Measurements from ENCODE around the gene KLHL6.
A peak's percentile ranks its signal among the peaks of the same experiment; 100 is the strongest.
"Not testable (repeated sequence)": the region's sequence is repeated elsewhere in the genome, so short reads cannot be mapped to it uniquely, and the experiment has no call there.

The KLHL6 gene

DNA sequence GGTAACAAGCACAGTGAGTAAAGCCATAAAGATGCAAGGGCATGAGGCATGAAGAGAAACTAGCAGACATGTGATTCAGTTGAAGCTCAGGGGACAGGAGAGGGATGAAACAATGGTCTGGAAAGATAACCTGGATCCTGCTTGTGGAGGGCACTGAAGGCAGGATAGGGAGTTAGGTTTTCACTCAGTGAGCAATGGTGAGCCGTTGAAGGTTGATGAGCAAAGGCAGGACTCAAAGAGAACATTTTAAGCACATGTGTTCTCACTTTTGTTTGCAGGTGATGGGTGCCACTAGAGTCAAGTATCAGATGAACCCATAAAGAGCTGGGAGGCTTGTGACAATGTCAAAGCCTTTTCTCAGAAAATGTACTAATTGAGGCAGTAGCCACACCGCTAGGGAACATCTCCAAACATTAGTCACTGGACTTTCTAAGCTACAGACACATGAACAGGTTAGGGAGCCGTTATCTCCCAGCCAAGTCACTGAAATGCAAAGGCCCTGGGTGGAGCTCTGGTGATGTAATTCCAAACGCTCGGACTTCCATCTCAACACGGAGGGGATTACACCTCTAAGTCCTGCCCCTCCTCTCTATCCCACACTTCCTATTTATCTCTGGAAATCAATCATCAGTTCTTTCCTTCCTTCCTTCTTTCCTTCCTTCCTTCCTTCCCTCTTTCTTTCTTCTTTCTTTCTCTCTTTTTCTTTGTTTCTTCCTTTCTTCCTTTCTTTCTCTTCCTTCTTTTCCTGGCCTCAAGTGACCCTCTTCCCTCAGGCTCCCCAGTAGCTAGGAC is 22.7 kb downstream of the KLHL6 start:
- no peak for DNase-seq

DNA sequence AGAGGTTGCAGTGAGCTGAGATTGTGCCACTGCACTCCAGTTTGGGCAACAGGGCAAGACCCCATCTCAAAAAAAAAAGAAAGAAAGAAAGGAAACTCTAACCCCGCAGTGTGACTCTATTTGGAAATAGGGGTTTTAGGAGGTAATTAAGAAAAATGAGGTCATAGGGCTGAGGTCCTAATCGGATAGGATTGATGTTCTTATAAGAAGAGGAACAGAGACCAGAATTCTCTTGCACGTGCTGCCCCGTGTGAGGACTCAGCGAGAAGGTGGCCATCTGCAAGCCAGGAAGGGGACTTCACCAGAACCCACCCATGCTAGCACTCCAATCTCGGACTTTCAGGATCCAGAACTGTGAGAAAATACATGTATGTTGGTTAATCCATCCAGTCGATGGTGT is 25.8 kb downstream of the KLHL6 start:
- no peak for DNase-seq

DNA sequence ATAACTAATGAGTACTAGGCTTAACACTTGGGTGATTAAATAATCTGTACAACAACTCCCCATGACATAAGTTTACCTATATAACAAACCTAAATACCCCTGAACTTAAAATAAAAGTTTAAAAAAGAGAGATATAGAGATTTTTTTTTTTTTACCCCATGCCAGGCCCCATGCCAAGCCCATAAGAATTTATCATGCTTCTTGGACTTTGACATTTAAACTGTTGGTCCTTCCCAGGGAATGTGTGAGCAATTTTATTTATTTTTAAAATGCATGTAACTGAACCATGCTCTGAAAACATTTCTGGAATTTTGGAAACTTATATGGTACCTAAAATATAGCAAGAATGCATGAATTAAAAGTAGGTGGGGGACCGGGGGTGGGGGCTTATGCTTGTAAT is 26.3 kb downstream of the KLHL6 start:
- no peak for DNase-seq

DNA sequence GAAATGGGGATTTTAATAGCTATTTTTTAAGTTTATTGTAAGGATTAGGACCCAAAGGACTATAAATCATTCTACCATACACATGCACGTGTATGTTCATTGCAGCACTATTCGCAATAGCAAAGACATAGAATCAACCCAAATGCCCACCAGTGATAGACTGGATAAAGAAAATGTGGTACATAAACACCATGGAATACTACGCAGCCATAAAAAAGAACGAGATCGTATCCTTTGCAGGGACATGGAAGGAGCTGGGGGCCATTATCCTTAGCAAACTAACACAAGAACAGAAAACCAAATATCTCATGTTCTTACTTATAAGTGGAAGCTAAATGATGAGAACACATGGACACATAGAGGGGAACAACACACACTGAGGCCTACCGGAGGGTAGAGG is 26.7 kb downstream of the KLHL6 start:
- DNase-seq = not testable (repeated sequence)

DNA sequence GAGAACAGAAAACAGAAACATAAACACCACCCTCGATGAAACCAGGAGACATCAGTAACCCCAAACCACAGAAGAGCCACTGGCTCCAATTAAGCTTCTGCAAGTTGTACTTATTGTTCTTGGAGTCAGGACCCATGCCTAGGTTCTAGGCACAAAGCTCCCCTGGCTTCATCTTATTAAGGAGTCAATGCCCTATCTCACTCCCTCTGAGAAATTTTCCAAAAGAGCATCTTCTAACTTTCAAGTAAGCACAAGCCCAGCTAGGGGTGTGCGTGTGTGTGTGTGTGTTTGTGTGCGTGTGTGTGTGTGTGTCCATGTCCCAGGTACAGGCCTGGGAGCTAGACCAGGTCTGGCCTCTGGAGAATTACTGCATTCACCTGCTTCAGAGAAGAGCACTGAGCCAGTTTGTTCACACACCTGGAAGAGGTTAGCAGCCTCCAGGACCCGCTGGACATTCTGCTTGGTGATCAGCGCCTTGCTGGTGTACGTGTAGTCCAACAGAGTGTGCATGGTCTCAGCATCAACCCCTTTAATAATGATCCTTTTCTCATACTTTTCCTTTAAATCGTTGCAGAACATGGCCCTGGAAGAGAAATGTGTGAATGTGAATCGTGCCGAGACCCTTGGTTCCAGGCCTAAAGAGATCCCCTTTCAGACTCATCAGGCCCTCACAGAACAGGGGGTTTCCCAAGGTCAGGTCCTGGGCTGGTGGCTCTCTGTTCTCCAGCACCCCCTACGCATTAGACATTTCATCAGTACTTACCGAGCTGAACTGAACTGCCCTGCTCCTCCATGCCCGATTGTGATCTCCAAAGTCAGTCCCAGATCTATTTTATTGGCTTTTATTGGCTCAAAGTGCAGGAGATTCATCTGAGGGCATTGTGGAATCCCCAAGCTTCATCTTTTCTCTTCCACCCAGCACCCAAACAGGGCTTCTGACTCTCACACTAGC is 27.8 kb downstream of the KLHL6 start:
- DNase-seq = no peak

DNA sequence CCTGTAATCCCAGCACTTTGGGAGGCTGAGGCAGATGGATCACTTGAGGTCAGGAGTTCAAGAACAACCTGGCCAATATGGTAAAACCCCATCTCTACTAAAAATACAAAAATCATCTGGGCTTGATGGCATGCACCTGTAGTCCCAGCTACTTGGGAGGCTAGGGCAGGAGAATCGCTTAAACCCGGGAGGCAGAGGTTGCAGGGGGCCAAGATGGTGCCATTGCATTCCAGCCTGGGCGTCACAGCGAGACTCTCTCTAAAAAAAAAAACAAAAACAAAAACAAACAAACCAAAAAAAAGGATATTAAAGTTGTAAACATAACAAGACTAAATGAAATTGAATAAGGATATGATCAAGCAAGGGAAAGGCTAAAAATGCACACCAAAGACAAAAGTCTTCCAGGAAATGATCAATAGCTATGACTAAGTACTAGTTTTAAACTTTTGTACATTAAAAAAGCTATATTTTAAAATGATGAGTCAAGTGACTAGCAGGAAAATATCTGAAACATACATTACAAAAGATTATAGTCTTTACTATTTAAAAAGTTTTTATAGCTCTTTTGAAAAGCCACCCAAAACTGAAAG is 28.6 kb downstream of the KLHL6 start:
- DNase-seq = no peak

DNA sequence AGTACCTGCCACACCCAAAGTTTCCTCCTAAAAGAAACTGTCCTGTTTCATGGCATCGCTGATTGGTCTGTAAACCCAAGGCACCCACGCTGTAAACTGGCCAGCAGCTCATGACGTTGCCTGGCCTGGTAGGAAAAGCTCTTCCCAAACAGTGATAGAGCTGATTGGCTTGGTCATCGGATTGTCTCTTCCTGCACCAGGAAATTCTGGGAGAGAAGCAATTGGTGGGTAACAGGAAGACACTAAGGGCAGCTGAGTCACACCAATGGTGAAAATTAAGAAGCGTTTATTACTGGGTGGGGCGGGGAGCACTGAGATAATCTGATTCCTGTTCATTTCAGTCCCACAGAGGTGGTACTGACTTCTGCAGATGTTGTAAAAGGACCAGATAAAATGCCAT is 31.0 kb downstream of the KLHL6 start:
- DNase-seq = no peak

DNA sequence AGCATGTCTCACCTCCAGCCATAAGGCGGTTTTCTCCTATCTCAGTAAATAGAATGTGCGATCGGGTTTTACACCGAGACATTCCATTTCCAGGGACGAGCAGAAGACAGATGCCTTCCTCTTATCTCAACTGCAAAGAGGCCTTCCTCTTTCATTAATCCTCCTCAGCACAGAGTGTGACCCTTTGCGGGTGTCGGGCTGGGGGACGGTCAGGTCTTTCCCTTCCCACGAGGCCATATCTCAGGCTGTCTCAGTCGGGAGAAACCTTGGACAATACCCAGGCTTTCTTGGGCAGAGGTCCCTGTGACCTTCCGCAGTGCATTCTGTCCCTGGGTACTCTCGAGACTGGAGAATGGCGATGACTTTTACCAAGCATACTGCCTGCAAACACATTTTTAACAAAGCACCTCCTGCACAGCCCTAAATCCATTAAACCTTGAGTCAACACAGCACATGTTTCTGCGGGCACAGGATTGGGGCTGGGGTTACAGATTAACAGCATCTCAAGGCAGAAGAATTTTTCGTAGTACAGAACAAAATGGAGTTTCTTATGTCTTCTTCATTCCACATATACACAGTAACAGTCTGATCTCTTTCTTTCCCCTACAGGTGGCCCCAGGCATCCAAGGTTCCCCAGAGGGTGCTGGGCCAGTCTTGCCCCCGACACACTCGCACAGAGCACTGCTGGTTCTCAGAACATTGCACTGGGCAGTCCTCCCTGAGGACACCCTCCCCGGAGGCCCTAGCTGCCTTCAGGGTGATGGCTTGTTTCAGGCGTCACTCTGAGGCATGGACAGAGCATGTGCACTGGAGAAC is 34.6 kb downstream of the KLHL6 start:
- not testable (repeated sequence) for DNase-seq

DNA sequence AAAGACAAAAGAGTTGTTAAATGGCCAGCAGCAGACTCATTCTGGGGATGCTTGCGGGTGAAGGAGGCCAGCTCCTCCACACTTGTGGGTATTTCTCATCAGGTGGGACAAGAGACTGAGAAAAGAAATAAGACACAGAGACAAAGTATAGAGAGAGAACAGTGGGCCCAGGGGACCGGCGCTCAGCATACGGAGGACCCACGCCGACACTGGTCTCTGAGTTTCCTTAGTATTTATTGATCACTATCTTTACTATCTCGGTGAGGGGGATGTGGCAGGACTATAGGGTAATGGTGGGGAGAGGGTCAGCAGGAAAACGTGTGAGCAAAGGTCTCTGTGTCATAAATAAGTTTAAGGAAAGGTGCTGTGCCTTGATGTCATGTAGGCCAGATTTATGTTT is 35.2 kb downstream of the KLHL6 start:
- DNase-seq = not testable (repeated sequence)

DNA sequence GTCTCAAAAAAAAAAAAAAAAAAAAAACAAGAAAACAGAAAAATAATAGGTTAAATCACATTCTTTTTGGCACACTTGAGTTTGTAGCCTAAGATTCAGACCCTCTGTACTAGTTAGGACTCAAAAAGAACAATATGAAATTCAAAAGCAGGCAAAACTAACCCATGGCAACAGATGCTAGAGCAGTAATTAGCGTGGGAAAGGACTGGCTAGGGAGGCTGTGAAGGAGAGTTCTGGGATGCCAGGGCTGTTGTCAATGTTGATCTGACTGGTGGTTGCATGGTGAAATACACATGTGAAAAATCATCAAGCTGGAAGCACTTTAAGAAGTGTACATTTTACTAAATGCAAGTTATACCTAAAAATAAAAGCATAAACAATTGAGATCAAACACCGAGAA is 35.6 kb downstream of the KLHL6 start:
- DNase-seq = no peak

DNA sequence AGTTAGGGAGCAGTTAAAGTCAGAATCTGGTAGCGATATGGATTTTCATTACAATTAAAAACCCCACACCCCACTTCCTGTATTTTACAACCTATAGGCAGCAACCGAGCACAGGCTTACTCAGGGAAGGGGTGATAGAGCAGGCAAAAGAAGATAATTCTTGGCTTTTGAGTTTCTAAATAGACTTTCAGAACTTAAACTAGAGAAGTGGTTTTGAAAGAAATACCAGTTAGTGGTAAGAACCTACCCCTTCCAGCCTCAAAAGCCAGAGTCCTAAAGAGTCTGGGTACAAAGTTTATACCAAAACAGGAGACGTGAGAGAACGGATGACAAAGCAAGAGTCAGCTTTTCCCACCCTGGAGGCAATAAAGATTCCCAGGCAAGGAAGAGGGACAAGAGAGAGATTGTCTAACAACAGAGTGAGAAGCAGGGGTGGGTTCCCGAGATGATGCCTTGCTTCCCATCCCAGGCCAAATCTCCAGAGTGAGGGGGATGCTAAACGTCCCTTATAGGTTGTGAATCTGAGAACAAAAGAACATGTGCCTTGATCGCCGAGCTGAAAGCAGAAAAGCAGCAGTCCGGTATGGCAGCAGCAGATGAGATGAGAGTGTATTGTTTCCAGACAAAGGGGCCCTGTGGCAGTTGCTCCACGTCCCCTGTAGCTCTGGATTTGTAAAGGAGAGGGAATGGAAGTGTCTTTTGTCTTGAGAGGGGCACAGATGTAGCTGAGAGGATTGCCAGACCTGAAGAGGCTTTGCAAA is 36.8 kb downstream of the KLHL6 start:
- peak in 3 of 56 donors; percentile 6 to 21 (median 11) for DNase-seq

DNA sequence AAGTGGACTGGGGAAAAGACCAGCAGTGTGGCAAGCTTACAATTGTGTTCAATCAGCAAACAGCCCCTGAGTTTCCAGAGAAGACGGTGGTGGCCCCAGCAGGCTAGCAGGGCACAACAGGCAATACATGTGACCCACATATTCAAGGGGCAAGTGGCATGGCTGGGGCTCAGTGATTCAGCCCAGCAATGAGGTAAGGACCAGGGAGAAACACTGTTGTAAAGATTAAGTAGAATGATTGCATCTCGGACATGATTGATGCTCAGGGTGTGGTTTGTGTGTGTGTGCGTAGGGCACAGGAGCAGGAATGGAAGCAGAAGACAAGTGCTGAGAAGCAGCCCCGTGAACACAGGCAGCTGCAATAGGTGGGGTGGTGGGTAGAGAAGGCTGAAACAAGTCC is 37.9 kb downstream of the KLHL6 start:
- no peak for DNase-seq

DNA sequence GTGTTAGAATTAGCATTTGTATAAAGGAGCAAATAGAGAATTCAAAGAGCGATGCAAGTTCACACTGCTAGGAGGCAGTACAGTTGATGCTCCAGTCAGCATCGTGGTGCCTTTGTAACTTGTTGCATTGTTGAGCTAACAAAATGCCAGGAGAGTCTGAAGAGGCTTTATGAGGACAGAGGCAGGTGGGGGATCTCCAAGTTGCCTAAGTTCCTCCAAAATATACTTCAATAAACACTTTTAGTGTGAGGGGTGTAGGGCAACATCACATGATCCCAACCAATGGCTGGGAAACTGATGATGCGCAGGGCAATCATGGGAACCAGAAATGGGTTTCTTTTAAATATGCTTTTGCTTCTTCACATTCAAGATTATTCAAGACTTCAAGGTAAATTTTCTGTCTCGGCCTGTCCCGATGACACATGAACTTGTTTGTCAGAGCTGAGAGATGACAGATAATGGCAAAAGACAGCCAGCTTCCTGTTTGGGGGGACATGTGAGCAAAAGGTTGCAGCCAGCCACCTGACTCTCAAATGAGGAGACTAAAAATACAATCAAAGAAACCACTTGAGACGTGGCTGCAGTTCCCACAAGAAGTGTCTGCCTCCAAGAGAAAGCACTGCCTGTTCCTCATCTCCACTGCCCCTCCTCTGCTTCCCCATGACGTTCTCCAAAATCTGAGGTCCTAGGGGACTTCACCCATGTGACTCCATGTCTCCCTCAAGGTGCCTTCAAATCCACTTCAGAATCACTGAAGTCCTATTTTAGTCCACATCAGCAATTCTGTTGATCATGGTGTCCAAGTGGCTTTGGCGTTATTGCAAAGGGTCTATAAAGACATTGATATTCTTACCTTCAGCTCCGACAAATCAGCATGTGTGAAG is 39.3 kb downstream of the KLHL6 start:
- DNase-seq = no peak

DNA sequence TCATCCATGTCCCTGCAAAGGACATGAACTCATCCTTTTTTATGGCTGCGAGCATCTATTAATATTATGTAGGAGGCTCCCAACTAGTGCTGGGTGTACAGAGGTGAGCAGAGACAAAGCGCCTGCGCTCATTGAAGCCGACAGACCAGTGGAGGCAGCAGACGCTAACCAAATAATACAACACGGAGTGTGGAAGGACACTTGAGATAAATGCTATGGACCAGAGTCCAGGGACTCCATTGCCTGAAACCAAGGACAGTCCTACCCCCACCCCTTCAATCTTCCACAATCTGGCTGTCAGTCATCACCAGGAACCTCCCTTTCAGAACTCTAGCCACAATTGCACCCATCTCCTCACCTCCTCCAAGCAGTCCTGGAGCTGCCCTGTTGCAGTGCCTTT is 41.5 kb downstream of the KLHL6 start:
- DNase-seq = no peak

DNA sequence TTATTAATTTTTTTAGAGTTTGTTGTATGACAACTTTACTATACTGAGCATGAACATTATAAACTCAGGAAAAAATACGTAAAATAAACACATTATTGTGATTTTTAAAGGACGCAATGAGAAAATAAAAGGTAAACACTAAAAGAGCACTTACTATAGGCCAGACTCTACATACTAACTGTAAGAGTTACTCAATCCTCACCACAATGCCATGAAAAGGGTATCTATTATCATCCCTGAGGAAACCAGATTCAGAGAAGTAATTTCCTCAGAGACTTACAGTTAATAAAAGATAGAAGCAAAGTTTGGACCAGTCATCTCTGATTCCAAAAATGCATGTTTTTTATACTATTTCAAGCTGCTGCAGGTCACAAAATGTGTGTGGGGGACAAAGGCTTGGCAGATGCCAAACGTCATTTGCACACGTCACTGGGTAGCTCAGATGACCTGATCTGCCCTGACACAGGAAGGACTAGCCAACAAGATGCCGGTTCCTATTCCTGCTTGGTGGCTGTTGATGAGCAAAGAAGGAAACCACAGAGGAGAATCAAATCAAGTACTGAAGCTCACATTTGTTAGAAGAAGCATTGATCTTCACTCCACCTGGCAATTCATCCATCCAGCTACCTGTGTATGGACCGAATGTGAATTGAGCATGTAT is 42.3 kb downstream of the KLHL6 start:
- no peak for DNase-seq

DNA sequence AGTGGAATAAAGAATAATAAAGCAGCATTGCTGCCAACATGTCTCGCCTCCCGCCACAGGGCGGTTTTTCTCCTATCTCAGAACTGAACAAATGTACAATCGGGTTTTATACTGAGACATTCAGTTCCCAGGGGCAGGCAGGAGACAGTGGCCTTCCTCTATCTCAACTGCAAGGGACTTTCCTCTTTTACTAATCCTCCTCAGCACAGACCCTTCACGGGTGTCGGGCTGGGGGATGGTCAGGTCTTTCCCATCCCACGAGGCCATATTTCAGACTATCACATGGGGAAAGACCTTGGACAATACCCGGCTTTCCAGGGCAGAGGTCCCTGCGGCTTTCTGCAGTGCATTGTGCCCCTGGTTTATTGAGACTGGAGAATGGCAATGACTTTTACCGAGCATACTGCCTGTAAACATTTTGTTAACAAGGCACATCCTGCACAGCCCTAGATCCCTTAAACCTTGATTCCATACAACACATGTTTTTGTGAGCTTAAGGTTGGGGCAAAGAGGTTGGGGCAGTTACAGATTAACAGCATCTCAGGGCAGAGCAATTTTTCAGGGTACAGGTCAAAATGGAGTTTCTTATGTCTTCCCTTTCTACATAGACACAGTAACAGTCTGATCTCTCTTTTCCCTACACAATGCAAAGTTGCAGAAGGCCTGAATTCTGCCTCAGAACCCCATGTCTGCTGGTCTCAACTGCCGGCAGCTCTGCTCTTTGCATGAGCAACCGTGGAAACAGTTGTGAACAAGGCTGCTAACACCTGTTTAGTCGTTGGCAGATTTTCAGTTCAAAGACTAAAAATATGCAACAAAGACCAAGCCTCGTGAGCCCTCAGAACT is 44.0 kb downstream of the KLHL6 start:
- not testable (repeated sequence) for DNase-seq

DNA sequence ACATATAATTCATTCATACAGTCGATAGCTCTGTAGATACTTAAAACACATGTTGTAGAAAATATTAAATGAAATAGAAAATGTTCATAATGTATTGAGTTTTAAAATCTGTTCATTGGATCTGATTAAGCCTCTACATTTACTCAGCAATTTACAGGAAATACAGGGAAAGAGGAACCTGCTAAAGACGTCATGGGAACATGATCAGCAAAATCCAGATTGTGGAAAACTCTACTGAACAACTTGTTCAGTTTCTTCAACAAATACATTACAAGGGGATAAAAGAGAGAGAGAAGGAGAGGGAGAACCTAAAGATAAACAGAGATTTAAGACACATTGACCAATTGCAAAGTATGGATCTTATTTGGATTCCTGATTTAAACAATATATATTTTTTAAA is 46.7 kb downstream of the KLHL6 start:
- DNase-seq = no peak

DNA sequence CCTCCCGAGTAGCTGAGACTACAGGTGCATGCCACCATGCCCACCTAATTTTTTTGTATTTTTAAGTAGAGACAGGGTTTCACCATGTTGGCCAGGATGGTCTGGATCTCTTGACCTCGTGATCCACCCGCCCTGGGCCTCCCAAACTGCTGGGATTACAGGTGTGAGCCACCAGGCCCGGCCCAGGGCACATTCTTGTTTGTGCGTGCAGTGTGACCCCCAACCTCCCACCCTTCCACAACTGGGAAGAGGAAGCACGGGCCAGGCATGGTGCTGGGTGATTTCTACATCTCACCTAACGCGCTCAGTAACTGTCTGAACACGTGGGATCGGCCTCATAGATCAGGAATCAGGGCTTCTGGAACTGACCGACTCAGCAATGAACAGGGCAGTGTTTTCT is 48.0 kb downstream of the KLHL6 start:
- no peak for DNase-seq

Measured in amygdala (tissue), 56 donors.